Endometrial microvascular endothelial cells (primary cell): ENCODE data around the gene RBM47. TPM values are rescaled to one million over a fixed set of nuclear protein-coding genes. Genes with fewer than 3 reads are reported as not detected.
"Not testable (repeated sequence)": the region's sequence is repeated elsewhere in the genome, so short reads cannot be mapped to it uniquely, and the experiment has no call there.

Source experiments
- in situ Hi-C: cut with HindIII; loops from 2 replicates; pipeline ENCODE4 v1.10.0; 2017; ENCODE audit warnings: low sequenced_read_pairs, low pct_unique_long_range_greater_than_20kb; ENCODE audit errors: inconsistent ontology term
- total RNA-seq: library from RNA; depleted of rRNA; stranded (reverse); fragments of >200 nt; gene quantifications from one replicate; pipeline ENCODE4 v1.2.3, GENCODE V29; 2015; ENCODE audit errors: inconsistent ontology term

Gene RBM47
- total RNA-seq, 1 donor from 2014 or later, result 1.0 TPM

DNA sequence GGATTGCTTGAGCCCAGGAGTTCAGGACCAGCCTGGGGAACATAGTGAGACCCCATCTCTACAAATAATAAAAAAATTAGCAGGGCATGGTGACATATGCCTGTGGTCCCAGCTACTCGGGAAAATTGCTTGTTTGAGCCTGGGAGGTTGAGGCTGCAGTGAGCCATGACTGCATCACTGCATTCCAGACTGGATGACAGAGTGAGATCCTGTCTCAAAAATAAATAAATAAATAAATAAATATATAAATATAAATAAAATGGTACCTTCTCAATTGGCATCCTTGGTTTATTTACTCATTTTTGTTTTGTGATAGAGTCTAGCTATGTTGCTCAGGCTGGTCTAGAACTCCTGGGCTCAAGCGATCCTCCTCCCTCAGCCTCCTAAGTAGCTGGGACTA is 150.3 kb downstream of the RBM47 start:
- in situ Hi-C loops, result no loop called here

DNA sequence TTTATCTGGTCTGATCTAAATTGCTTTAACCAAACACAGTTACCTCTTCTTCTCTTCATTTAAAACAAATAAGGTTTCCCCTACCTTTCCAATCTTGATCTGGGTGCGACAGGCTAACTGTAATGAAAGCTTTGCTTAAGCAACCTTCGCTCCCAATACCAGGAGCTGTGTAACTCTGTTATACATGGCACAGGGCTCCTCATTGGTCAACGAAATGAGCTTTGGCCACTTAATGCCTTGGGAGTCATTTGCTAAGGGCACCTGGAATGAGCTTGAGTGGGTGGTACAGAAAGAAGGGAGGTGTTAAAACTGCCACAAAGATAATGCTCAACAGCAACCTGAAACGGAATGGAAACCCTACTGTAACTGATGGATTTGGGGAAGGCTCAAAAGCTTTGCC is 154.1 kb downstream of the RBM47 start:
- in situ Hi-C loops, result no loop called here

DNA sequence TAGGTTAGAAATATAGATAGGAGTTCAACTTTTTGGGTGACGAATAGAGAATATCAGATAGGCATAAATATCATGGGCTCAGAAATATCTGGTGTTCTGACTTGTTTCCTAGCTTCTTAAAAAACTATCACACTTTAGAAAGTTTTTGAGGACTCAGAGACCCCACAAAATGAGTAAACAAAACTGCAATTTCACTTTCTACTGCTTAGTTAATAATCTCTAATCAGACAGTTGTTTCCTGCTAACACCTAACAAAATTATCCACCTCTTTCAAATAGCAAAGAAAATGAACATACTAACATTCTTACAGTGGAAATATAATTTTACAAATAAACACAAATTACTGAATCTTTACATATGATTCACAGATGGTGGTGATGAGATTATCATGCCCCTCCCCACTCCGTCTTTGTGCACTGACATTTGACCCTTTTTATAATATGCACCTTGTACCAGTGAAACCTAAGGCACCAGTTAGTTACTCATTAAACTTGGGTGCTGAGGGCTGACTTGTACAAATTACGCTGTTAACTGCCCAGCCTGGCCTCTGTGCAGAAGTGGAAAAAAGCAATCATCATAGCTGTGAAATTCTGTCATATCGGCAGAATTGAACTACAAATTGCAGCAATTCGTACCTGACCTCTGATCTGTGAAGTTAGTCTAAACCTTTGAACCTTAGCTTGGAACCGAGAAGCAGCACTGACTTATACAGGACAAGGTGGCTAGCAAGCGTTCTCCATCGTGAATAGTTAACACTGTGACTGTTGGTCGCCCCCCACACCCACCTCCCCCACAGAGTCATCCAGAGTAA is 155.9 kb downstream of the RBM47 start:
- in situ Hi-C loops, result no loop called here

DNA sequence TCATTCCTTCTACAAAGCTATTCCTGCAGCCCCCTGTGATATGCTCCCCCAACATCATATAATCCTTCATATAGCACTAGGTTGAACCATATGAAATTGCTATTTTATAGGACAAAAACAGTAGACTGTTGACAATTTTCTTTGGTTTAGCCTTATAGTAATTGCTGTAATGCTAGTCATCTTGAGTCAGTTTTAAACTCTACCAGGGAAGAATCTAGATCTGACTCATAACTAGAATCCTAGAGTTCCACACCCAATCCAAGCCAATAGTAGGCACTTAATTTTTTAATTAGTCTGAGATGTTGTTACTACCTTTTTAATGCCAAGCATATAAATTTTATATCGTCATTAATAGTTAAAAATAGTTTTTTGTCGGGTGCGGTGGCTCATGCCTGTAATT is 157.7 kb downstream of the RBM47 start:
- in situ Hi-C loops, result no loop called here

DNA sequence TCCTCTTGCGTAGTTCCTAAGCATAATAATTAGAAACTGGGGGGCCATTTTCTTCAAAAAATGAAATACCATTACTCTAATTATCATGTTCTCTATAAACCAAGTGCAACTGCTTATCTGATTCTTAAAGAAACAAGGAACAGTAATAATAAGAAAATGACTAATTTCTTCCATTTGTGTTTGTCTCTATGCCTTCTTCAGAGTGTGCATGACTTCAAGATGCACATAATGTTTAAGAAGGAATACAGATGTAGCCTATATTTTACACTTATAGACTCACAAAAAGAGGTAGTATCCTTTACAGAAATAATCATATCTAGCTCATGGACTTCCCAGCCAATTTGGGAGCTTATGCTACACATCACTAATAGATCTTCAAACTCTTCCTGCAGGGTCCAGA is 162.9 kb downstream of the RBM47 start:
- in situ Hi-C loops, result no loop called here

DNA sequence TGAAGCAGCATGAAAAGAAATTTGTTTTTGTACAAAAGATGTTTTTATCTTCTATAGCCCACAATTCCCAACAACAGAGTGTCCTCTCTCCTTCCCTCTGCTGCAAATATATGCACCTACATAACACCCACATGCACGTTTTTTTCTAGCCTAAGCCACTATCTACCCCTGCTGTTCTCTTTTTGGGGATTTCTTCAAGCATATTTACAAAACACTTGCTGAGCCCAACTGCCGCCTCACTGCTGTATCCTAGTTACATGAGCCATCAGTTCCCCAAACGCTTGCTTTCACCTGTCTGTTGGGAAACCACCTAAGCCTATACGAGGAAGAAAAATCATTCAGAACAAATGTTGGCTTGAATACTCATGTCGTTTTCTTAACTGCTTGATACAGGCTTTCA is 167.3 kb downstream of the RBM47 start:
- in situ Hi-C loops, result no loop called here

DNA sequence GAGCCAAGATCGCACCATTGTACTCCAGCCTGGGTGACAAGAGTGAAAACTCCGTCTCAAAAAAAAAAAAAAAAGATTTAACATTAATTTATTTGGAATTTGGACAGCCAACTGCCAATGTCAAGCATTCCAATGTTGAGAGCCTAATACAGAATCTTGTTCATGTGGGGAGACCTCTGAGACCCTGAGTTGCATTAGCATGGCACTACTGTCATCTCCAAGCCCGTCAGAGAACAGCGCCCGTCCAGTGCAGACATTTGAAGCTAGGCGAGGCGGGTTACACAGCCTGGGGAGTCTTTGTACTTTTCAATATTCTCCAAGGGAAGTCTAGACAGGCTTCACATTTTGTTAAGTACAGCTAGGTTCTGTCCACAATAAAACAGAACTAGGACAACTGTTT is 167.8 kb downstream of the RBM47 start:
- in situ Hi-C loops, result no loop called here

DNA sequence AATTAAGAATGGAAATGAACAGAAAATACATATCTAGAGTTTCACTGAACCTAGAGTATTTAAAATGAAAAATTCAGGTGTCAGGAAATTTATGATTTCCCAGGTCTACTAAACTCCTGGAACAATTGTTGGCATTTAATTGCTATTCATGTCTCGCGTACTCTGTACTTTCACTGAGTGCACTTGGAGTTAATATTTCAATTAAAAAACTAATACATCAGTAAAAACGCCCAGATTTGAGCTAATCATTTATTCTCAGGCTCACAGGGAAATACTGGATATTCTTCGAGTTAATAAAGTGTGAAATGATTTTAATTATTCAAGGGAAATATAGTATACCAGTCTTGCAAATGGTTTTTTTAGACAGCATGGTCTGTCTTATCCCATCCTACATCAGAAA is 168.6 kb downstream of the RBM47 start:
- in situ Hi-C loops, result no loop called here

DNA sequence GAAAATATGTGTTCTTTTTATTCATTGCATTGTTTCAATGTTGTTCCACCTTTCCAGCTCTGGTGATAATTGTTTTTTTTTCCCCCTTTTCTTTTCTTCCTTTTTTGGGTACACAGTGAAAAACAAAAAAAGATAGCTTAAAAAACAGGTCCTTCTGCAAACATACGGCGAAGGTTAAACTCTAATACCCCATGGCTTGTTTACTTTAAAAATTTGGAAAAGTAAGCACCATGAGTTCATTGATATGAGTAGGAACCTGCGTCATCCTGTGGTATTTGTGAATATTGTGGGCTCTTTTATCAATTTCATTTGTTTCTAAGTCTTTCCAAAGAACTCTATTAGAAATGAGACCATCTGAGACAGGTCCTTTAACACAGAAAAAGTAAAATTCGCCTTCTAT is 171.0 kb downstream of the RBM47 start:
- in situ Hi-C loops, result no loop called here

DNA sequence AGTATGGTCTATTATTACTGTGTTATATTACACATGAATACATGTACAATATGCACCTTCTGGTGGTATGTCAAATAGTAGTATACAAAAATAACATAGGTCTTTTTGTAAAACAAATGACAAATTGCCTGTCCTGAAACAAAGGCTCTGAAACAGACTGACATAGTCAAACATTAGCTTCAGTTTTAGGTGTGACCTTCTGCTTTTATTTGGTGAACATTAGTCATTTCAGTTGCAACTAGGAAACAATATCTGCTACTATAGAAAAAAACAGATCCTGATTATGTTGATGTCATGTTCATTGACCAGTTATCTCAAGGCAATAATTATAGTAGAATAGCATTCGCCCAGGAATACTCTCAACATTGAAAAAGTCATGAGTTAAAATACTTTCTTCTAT is 171.6 kb downstream of the RBM47 start:
- in situ Hi-C loops, result no loop called here

DNA sequence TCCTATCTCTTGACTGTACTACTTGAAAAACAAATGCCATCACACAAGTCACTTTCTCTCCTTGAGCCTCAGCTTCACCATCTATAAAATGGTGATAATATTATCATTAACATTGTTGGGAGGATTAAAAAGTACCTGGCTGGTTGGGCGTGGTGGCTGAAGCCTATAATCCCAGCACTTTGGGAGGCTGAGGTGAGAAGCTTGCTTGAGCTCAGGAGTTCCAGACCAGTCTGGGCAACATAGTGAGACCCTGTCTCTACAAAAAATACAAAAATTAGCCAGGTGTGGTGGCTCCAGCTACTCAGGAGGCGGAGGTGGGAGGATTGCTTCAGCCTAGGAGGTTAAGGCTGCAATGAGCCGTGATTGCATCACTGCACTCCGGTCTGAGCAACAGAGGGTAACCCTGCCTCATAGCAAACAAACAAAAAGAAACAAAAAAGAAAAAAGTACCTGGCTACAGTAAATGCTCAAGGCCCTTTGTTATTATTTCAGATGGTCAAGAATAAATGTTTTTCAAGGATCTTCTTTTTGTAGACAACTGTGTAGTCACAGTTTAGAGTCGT is 174.2 kb downstream of the RBM47 start:
- in situ Hi-C loops, result no loop called here

DNA sequence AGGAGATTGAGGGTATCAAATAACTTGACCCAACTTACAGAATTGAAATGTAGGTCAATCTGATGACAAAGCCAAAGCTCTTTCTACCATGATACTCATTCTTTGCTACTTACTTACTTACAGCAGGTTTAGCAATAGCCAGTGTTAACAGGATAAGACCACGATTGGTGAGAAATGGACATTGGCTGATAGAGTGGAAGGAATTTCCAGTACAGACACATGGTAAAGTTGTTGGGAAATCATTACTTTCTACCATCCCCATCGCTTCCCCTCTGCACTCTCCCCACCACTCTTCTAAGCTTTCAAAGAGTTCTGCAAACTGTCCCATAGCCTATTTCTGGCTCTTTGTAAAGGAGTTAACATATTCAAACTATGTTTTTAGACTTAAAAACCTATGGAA is 174.8 kb downstream of the RBM47 start:
- in situ Hi-C loops, result no loop called here

DNA sequence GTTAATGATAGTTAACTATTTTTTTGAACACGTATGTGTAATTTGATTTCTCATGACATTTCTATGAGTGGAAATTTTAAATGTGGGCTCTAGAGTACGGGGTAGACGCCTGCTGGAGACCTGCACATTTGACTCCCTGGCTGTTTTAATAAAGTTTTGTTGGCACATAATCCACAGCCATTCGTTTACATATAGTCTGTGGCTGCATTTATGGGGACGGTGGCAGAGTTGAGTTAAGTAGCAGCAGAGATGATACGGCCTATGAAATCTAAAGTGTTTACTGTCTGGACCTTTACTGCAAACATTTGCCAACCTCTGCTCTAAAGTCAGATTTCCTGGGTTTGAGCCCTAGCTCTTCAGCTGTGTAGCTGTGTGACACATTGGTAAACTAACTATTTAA is 175.8 kb downstream of the RBM47 start:
- in situ Hi-C loops, result no loop called here

DNA sequence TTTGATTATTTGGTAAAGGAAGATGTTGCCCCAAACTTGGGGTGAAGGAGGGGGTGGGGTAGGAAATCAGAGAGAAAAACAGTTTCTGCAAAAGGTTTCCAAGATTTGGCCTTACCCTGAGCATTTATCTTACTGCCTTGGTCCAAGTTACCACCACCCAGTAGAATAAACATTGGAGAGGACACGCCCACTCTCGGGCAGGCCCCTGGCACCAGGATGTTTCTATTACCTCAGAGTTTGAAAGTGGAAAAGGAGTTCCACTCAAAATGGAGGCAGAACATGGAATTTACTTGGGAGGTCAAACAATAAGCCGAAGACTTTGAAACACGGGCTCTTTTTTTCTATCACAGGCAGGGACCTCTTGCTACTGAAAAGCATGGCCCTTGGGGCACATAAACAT is 180.8 kb downstream of the RBM47 start:
- in situ Hi-C loops, result no loop called here

DNA sequence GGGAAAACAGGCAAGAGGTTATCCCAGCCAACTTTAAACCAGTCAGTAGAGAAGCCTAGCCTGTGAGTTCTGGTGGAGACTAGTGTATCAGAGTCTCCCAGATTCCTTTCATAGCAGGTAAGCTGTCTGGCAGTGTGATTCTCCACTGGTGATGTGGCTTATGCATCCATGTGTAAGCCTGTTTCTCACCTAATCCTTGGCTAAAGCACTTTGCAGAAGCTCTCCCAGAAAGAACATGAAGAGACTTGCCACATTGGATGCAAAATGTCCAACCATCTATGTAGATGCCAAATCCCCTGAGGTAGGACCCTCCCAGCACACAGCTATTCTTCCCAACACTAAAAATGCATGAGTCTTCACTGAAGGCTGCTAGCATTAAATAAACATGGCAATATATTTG is 182.8 kb downstream of the RBM47 start:
- in situ Hi-C loops, result no loop called here

DNA sequence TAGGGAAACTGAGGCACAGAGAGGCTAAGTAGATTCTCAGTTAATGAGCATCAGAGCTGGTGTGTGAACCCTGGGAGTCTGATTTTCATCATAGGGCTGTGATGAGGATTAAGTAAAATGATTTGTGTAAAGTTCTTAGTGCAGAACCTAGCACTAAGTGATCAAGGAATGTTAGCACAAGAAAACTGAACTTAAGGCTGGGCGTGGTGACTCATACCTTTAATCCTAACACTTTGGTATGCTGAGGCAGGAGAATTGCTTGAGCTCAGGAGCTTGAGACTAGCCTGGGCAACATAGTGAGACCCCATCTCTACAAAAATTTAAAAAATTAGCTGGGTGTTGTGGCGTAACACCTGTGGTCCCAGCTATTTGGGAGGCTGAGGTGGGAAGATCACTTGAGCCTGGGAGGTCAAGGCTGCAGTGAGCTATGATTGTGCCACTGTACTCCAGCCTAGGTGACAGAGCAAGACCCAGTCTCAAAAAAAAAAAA is 183.4 kb downstream of the RBM47 start:
- in situ Hi-C loops, result not testable (repeated sequence)

DNA sequence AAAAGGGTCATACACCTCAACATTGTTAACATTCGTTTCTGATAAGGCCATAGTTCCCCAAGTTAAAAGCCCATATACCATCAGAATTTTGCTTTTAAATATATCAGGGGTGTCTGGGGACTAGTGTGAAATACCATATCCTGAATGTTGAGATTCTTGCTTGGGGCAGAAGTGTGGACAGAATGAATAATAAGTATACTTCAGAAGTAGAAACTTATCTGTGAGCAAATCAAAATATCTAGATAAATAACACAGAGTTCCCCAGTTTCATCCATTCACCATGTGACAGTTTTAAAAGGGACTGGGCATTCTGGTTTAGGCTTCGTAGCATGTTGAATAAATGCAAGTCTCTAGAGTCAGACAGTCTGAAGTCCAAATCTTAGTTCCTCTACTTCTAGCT is 184.0 kb downstream of the RBM47 start:
- in situ Hi-C loops, result no loop called here

DNA sequence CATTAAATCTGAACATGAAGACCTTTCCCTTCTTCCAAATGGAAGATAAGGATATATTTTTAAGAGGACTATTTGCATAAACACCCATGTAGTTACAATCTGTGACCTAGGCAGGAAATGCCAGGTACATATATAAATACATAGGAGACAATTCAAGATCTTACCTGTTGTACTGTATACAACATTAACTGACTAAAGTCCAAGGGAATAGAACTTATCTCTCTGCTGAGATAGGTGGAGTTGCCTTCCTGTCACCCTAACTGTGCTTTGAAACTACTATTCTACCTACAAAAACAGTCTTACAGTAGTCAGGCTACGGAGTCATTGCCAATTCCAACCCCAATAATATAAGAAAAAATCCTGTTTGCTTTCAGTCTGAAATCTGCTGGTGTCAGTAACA is 188.2 kb downstream of the RBM47 start:
- in situ Hi-C loops, result no loop called here

DNA sequence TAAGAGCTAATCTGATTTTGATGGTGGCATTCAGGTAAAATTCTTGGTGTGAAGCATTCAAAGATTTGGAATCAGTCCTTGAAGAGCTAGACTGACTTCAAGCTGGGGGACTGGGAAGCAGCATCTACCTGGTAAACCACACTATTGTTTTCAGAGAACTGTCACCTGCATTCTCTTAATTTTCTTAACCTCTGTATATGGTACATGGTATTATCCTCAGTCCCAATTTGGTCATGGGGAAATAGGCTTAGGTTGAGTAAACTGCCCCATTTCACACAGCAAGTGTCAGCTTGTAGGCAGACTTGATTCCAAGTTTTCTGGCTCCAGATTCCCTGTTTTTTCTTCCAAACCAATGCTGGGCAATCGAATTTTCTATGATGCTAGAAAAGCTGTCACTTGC is 190.1 kb downstream of the RBM47 start:
- in situ Hi-C loops, result no loop called here

DNA sequence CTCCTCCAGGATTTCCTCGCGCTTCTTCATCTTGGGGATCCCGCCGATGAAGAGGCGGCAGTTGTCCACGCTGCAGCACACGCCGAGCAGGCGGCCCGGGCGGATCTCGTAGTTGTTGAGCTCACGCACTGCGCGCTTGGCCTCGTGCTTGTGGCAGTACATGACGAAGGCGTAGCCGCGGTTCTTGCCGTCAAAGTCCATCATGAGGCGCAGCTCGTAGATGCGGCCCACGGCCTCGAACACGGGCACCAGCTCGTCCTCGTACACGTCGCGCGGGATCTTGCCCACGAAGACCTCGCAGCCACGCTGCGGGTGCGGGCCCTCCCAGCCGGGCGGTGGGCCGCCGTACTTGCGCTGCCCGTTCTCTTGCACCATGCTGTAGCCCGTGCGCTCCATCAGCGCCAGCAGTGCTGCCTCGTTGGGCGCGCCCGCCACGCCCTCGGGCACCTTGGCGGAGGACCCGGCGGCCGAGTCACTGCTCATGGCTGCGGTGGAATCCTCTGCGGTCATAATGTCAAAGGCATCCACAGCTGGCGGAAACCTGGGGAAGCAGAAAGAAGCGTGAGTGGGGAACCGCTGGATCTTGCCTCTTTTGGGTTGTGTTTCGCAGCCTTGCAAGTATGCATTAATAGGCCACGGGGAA is 191.2 kb downstream of the RBM47 start:
- in situ Hi-C loops, result no loop called here
